A673 (cell line): ENCODE results near the gene CDC42BPB. TPM values are rescaled to one million over a fixed set of nuclear protein-coding genes. Genes with fewer than 3 reads are reported as not detected.

Source experiments
- BruUV-seq: library from RNA; stranded (reverse); fragments of 400-500 nt; replicated peaks from 2 replicates; lab custom pipeline; 2021; lab: Mats Ljungman, UMichigan
- CTCF ChIA-PET: fragments of 300-600 bp; sonication (Branson Sonifier 250); formaldehyde crosslinking; loops from one replicate; lab custom pipeline; 2022; ENCODE audit warnings: antibody characterized with exemption; lab: Charles Lee
- POLR2A ChIA-PET: fragments of 300-600 bp; sonication (Branson Sonifier 250); formaldehyde crosslinking; loops from one replicate; lab custom pipeline; 2022; ENCODE audit warnings: antibody characterized with exemption; ENCODE audit not compliant: low non-redundant PET; lab: Charles Lee
- DNase-seq: peaks from one replicate; pipeline ENCODE4 v3.0.0-alpha.2; 2015; ENCODE audit warnings: low spot score
- H3K27ac ChIP-seq: fragments of 200-600 bp; sonication (generic); 2 replicates; pipeline ENCODE4 v1.5.1; 2016; ENCODE audit warnings: mixed run types, low read depth, mild to moderate bottlenecking, mixed read lengths, antibody characterized with exemption, low read length; ENCODE audit not compliant: poor library complexity, severe bottlenecking
- H3K27me3 ChIP-seq: fragments of 200-600 bp; sonication (generic); replicated peaks from 2 replicates; pipeline ENCODE4 v1.6.1; 2017; ENCODE audit warnings: mixed run types, low read depth, mild to moderate bottlenecking, mixed read lengths, antibody characterized with exemption, low read length; ENCODE audit not compliant: insufficient read depth, poor library complexity
- H3K36me3 ChIP-seq: fragments of 200-600 bp; sonication (generic); 2 replicates; pipeline ENCODE4 v1.6.1; 2016; ENCODE audit warnings: mixed run types, mild to moderate bottlenecking, mixed read lengths, antibody characterized with exemption, low read length; ENCODE audit not compliant: insufficient read depth, poor library complexity, severe bottlenecking
- H3K4me1 ChIP-seq: fragments of 200-600 bp; sonication (generic); 2 replicates; pipeline ENCODE4 v1.6.1; 2017; ENCODE audit warnings: mixed run types, mild to moderate bottlenecking, mixed read lengths, antibody characterized with exemption, low read length; ENCODE audit not compliant: insufficient read depth, poor library complexity, severe bottlenecking
- H3K4me3 ChIP-seq: fragments of 200-600 bp; sonication (generic); 2 replicates; pipeline ENCODE4 v1.5.1; 2016; ENCODE audit warnings: low read depth, mixed run types, mild to moderate bottlenecking, mixed read lengths, low read length; ENCODE audit not compliant: poor library complexity, severe bottlenecking
- H3K9me3 ChIP-seq: fragments of 200-600 bp; sonication (generic); 2 replicates; pipeline ENCODE4 v1.6.1; 2016; ENCODE audit warnings: mixed run types, low read depth, mild to moderate bottlenecking, mixed read lengths, antibody characterized with exemption, low read length; ENCODE audit not compliant: poor library complexity, severe bottlenecking
- CTCF ChIP-seq: fragments of 300-800, 200-600 bp; sonication (generic); conservative IDR thresholded peaks from 2 replicates; pipeline ENCODE4 v1.5.1; 2017; ENCODE audit warnings: low read depth, mild to moderate bottlenecking, antibody characterized with exemption, low read length, moderate library complexity, mixed read lengths
- EZH2 ChIP-seq: fragments of 200-600 bp; sonication (generic); IDR thresholded peaks from 2 replicates; pipeline ENCODE4 v1.6.1; 2017; ENCODE audit warnings: borderline replicate concordance, low read depth, mild to moderate bottlenecking, mixed read lengths, antibody characterized with exemption, low read length; ENCODE audit not compliant: poor library complexity, severe bottlenecking
- intact Hi-C: fragments of 100-400 bp; cut with micrococcal nuclease; formaldehyde crosslinking; loops from one replicate; pipeline ENCODE4 v1.10.0; 2022; ENCODE audit not compliant: unreplicated experiment
- total RNA-seq: library from RNA; stranded (reverse); gene quantifications from 2 replicates; pipeline ENCODE4 v1.2.3, GENCODE V29; 2021

The CDC42BPB gene
- total RNA-seq, 1 experiment from 2014 or later = 103 TPM

- no peaks in the 10 kb centered on the region for H3K4me1 ChIP-seq
- no peak overlapping the region for H3K27ac ChIP-seq
- intact Hi-C loops = no loop called here
- TF ChIP-seq EZH2 = no peak
- no peak for TF ChIP-seq CTCF
- no peaks in the 10 kb centered on the region for H3K36me3 ChIP-seq
- peaks cover 11% of the 10 kb centered on the region for H3K27me3 ChIP-seq
- DNase-seq = no peak
- H3K4me3 ChIP-seq = no peak overlapping the region
- no peaks in the 10 kb centered on the region for H3K9me3 ChIP-seq
- BruUV-seq = no TSS peak
- CTCF ChIA-PET = interaction anchor here (0.7 kb wide), 1 partner anchor 102 kb away, joined by 6 read pairs; no protein-coding TSS in a partner anchor
- POLR2A ChIA-PET = no interaction called here
Measured at GRCh38 chr14:102920998-102921304, 136.4 kb downstream of the CDC42BPB start.

GRCh38 chr14:102920273-102920997 lies 136.9 kb downstream of the CDC42BPB start:
- POLR2A ChIA-PET = no interaction called here
- H3K4me1 ChIP-seq = no peaks in the 10 kb centered on the region
- intact Hi-C loops = no loop called here
- H3K4me3 ChIP-seq = no peak overlapping the region
- no peaks in the 10 kb centered on the region for H3K9me3 ChIP-seq
- peaks cover 11% of the 10 kb centered on the region for H3K27me3 ChIP-seq
- BruUV-seq = no TSS peak
- CTCF ChIA-PET = no interaction called here
- TF ChIP-seq EZH2 (no peak), CTCF (no peak)
- H3K36me3 ChIP-seq = no peaks in the 10 kb centered on the region
- no peak for DNase-seq
- no peak overlapping the region for H3K27ac ChIP-seq

DNA sequence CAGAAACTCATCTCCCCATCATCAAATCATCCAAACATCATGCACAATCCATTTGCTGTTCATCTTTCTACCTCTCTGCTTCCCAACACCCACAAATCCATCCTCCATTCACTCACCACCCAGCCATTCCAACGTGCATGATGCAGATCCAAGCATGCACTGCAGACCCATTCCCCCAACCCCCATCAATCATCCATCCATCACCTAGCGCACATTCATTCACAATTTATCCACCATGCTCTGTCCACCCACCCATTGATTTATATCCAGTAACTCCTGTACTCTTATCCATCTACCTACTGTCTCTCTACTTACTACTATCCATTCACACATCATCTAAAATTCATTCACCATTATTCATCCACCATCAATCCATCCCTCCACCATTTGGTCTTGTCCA lies 138.9 kb downstream of the CDC42BPB start:
- TF ChIP-seq EZH2 = no peak
- TF ChIP-seq CTCF = no peak
- ChIA-PET POLR2A (no interaction called here), CTCF (interaction anchor here (1.3 kb wide), 1 partner anchor 223 kb away, joined by 6 read pairs; no protein-coding TSS in a partner anchor)
- H3K9me3 ChIP-seq = no peaks in the 10 kb centered on the region
- no peak overlapping the region for H3K27ac ChIP-seq
- intact Hi-C loops = loop anchor here (2.0 to 10.0 kb wide), 3 partner anchors 226 to 480 kb away; no protein-coding TSS in a partner anchor
- no TSS peak for BruUV-seq
- H3K4me3 ChIP-seq = no peak overlapping the region
- peaks cover 8% of the 10 kb centered on the region for H3K27me3 ChIP-seq
- no peak for DNase-seq
- no peaks in the 10 kb centered on the region for H3K36me3 ChIP-seq
- H3K4me1 ChIP-seq = no peaks in the 10 kb centered on the region
